Measurements from ENCODE around the gene MIF4GD.
"Not testable (repeated sequence)": the region's sequence is repeated elsewhere in the genome, so short reads cannot be mapped to it uniquely, and the experiment has no call there.

MIF4GD gene

DNA sequence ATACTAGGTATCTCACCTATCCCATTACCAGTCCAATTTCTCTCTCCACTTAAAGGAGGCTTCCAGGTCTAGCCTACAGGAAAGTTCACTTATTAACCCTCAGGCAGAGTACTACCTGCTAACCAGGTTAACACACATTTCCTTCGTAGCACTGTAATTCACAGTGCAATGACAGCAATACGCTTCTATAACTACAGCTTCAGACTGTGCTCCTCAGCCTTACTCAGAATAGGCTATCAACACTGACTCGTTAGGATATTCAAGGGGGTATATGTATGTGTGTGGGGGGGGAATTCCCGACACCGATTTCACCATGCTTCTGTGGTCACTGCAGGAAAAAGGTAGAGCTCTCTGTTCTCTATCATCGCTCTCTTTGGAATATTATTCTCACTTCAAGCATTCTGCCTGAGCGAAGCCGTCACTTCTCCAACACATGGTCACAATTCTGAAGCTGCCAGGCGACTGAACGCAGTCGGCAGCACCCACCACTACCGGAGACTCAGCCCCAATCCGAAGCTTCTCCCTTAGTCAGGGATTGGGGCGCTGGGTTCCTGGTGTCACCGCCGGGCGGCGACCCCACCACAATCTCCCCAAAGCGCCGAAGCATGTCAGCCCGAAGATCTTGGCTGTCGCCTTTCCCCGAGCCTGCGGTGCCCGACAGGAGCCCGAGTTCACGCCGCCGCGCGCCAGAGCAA is 10.2 kb downstream of the MIF4GD start:
- DNase-seq (ENCODE audit: low spot score in 2 of 2): no peak
- H3K36me3 Mint-ChIP-seq: peaks cover 4% of the 10 kb centered on the region
- H3K4me3 Mint-ChIP-seq: peak overlapping the region; percentile 94

DNA sequence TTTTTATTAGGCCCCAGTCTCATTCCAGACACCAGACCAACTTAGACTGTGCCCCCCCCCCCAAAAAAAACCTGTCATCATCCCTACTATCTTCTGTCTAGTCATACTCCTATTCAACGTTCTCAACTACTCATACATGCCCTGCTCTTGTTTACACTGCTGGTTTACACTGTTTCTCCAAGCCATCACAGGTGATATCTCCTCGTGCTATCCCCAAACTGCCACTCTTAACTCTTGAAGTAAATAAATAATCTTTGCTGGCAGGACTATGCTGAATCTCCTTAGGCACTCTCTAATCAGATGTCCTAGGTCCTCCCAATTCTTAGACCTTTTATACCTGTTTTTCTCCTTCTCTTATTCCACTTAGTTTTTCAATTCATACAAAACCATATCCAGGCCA is 13.8 kb downstream of the MIF4GD start:
- not testable (repeated sequence) for H3K9me3 Mint-ChIP-seq; H3K4me3 Mint-ChIP-seq; H3K27me3 Mint-ChIP-seq; ATAC-seq (ENCODE audit: low read depth); H3K36me3 Mint-ChIP-seq; DNase-seq (ENCODE audit: low spot score in 2 of 2)
- H3K4me1 Mint-ChIP-seq: peaks cover 57% of the 10 kb centered on the region
- peak overlapping the region; percentile 86 for H3K27ac Mint-ChIP-seq

More for the DNA sequence above, 10.2 kb downstream of the MIF4GD start:
- Mint-ChIP-seq H3K4me1 (peaks cover 40% of the 10 kb centered on the region), H3K27ac (peak overlapping the region; percentile 100), H3K9me3 (no peaks in the 10 kb centered on the region), H3K27me3 (no peaks in the 10 kb centered on the region)
- ATAC-seq (ENCODE audit: low read depth): peak; percentile 20

DNA sequence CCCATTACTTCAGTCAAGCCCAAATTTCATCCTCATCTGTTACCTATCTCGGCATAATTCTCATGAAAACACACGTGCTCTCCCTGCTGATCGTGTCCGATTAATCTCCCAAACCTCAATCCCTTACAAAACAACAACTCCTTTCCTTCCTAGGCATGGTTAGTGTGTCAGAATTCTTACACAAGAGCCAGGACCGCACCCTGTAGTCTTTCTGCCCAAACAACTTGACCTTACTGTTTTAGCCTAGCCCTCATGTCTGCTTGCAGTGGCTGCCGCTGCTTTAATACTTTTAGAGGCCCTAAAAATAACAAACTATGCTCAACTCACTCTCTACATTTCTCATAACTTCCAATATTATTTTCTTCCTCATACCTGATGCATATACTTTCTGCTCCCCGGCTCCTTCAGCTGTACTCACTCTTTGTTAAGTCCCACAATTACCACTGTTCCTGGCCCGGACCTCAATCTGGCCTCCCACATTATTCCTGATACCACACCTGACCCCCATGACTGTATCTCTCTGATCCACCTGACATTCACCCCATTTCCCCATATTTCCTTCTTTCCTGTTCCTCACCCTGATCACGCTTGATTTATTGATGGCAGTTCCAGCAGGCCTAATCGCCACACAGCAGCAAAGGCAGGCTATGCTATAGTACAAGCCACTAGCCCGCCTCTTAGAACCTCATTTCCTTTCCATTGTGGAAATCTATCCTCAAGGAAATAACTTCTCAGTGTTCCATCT is 14.9 kb downstream of the MIF4GD start:
- not testable (repeated sequence) for H3K4me3 Mint-ChIP-seq; H3K9me3 Mint-ChIP-seq; H3K27me3 Mint-ChIP-seq; H3K36me3 Mint-ChIP-seq; ATAC-seq (ENCODE audit: low read depth); DNase-seq (ENCODE audit: low spot score in 2 of 2)
- H3K27ac Mint-ChIP-seq: peak overlapping the region; percentile 86
- H3K4me1 Mint-ChIP-seq: peaks cover 62% of the 10 kb centered on the region

DNA sequence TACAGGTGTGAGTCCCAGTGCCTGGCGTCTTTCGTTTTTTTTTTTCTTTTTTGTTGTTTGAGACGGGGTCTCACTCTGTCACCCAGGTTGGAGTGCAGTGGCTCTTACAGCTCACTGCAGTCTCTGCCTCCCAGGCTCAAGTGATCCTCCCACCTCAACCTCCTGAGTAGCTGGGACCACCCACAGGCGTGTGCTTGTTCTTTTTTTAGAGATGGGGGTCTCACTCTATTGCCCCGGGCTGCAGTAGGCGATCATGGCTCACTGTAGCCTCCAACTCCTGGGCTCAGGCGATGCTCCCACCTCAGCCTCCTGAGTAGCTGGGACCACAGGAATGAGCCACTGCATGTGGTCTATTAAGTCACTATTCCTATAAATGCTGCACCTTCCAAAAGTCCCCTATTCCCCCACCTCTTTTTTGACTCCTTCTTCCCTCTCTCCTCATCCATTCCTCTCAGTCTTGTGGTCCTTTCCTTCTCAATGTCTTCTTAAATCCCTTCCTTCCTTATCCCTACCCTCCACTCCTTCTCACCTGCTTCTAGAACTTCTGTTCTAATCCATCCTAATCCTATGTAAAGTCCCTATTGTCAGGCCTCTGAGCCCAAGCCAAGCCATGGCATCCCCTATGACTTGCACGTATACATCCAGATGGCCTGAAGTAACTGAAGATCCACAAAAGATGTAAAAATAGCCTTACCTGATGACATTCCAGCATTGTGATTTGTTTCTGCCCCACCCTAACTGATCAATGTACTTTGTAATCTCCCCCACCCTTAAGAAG is 18.8 kb downstream of the MIF4GD start:
- H3K4me1 Mint-ChIP-seq: peaks cover 49% of the 10 kb centered on the region
- H3K36me3 Mint-ChIP-seq: no peaks in the 10 kb centered on the region
- DNase-seq (ENCODE audit: low spot score in 2 of 2) (no peak), ATAC-seq (ENCODE audit: low read depth) (no peak)
- no peaks in the 10 kb centered on the region for H3K27me3 Mint-ChIP-seq
- H3K9me3 Mint-ChIP-seq: no peaks in the 10 kb centered on the region
- H3K4me3 Mint-ChIP-seq: peak overlapping the region; percentile 37
- H3K27ac Mint-ChIP-seq: peak overlapping the region; percentile 54

DNA sequence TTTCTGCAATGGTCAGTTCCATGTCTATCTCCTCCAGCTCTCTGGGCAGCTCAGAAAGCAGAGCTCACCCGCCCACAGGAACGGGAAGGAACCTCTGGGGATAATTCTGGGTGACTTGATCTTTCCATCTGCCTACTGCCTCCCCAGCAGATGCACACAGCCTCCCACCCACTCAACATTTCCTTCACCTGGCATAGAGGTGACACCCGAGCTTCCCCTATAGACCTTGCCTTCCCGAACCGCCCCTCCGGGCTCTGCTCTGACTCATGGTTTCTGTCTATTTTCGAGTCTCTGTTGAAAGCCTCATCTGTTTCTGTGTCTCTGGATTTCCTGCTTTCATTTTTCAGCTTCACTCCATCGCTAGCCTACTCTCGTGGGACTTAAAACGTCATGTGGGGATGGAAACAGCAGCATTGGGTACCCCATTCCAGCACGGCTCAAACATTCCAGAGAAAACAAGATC is 21.0 kb downstream of the MIF4GD start:
- Mint-ChIP-seq H3K9me3 (no peaks in the 10 kb centered on the region), H3K4me1 (peaks cover 42% of the 10 kb centered on the region), H3K36me3 (peaks cover 3% of the 10 kb centered on the region), H3K27me3 (no peaks in the 10 kb centered on the region), H3K4me3 (peak overlapping the region; percentile 75), H3K27ac (peak overlapping the region; percentile 91)
- DNase-seq (ENCODE audit: low spot score in 2 of 2) (no peak), ATAC-seq (ENCODE audit: low read depth) (peak; percentile 72)

DNA sequence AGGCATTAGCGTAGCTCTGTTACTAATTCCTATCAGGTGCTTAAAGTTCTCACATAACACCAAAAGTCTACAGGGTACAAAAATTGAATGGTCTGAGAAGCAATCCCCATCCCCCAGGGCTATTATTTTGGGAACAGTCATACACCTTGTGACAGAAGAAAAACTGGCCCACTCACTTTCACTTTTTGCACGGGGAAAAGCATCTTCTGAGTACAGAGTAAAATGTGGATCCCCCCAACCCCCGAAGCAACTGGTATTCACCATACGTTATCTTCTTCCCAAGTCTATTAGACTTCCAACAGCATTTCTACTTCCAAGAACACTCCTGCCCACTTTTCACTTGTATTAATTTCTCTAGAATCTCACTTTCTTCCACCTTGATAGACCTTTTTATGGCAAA is 21.5 kb downstream of the MIF4GD start:
- H3K4me1 Mint-ChIP-seq: peaks cover 44% of the 10 kb centered on the region
- no peak for ATAC-seq (ENCODE audit: low read depth)

DNA sequence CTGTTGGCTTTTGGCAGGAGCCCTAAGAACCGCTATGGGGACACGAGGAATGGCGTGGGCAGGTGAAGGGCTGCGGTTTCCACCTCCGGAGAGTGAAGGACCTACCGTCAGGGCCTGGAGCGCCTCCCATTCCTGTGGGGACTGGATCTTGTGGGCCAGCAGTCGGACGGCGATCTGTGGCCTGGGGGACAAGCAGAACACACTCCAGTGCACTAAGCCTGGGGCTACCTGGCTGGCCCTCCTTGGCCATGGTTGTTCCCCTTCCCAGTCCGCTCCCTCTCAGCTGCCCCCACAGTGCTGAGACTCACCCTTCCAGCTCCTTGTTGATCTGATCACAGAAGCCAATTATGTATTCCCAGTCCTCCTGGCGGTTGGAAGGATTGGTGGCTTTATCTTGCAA is 24.6 kb downstream of the MIF4GD start:
- peaks cover 11% of the 10 kb centered on the region for H3K36me3 Mint-ChIP-seq
- H3K27me3 Mint-ChIP-seq: no peaks in the 10 kb centered on the region
- H3K4me3 Mint-ChIP-seq: no peak overlapping the region
- no peak for DNase-seq (ENCODE audit: low spot score in 2 of 2)
- ATAC-seq (ENCODE audit: low read depth): no peak
- H3K4me1 Mint-ChIP-seq: peaks cover 47% of the 10 kb centered on the region
- H3K27ac Mint-ChIP-seq: peak overlapping the region; percentile 97
- no peaks in the 10 kb centered on the region for H3K9me3 Mint-ChIP-seq

More for the DNA sequence above, 21.5 kb downstream of the MIF4GD start:
- H3K27ac Mint-ChIP-seq: peak overlapping the region; percentile 91
- peak overlapping the region; percentile 75 for H3K4me3 Mint-ChIP-seq
- peaks cover 3% of the 10 kb centered on the region for H3K36me3 Mint-ChIP-seq
- no peak for DNase-seq (ENCODE audit: low spot score in 2 of 2)
- H3K27me3 Mint-ChIP-seq: no peaks in the 10 kb centered on the region
- no peaks in the 10 kb centered on the region for H3K9me3 Mint-ChIP-seq

DNA sequence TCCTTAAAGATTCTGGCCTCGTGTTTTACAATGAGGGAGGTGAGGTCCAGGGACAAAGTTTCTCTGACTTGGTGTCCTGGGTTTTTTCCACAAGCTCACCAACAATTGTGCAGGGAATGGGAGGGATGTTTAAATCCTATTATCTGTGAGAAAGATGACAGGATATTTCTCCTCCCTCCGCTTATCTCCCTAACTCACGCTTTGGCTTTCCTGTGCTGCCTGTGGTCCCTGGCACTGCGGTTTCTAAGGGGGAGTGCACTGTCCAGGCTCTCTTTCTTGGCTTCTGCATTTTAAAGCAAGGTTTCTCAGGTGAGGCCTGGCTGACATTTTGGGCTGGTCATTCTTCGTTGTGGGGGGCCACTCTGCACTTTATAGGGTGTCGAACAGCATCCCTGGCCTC is 26.0 kb downstream of the MIF4GD start:
- Mint-ChIP-seq H3K27ac (peak overlapping the region; percentile 97), H3K27me3 (no peaks in the 10 kb centered on the region), H3K9me3 (no peaks in the 10 kb centered on the region), H3K36me3 (peaks cover 15% of the 10 kb centered on the region), H3K4me3 (peak overlapping the region; percentile 74), H3K4me1 (peaks cover 46% of the 10 kb centered on the region)
- DNase-seq (ENCODE audit: low spot score in 2 of 2) (no peak), ATAC-seq (ENCODE audit: low read depth) (no peak)

DNA sequence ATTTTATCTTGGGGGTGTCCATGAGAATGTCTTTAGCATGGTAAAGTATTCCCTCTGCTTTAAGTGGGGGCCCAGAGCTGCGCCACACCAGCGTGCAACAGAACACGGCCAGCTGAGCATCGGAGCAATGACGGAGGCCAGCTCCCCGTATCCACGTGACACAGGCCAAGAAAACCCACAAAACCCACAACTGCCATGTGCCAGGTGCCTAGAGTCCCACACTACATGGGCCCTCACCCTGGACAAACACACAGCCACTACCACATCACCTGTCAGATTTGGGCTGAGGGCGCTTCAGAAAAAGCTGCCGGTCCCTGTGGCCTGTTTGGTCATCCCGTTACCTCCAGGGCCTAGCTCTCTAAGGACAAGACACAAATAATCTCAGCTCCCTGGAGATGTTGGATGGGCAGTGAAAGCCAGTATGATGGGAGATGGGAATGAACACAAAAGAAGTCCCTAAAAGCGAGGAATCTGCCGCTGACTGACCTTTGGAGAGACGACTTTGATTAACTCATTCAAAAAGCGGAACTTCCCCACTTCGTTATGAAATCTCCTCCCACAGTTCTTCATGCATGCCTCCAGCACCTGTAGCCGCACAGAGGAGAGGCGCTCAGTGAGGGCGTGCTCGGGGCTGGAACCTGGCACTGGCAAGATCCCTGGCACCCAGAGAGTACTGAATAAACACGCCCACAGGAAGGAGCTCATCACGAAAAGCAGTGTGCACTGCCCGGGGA is 26.7 kb downstream of the MIF4GD start:
- Mint-ChIP-seq H3K4me3 (peak overlapping the region; percentile 74), H3K4me1 (peaks cover 41% of the 10 kb centered on the region), H3K36me3 (peaks cover 15% of the 10 kb centered on the region), H3K27ac (peak overlapping the region; percentile 97), H3K9me3 (no peaks in the 10 kb centered on the region), H3K27me3 (no peaks in the 10 kb centered on the region)
- DNase-seq (ENCODE audit: low spot score in 2 of 2) (peak; percentile 47 to 69), ATAC-seq (ENCODE audit: low read depth) (peak; percentile 63)

DNA sequence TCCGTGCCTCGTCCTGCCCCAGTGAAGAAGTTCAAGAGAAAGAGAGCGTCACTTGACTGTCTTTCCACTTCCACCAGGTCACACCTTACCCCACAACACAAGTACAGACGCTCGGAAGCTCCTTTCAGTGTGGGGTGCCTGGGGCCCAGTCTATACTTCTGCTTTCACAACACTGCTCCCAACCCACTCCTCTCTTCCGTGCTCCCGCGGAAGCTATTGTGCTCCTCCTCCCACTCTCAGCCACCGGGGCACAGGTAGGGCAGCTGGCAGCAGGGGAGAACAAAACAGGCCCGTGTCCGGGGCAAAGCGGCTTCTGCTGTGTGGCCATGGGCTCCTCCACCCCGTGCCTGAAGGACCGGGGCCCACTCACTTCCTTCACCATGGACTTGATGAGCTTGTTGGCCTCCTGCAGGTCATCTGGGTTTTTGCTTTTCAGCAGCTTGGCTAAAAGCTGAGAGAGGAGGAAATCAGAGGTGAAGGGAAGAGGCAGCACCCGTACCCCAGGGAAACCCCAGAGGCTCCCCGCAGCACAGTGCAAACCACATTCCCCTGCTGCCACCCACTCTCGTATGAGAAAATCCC is 28.5 kb downstream of the MIF4GD start:
- peak; percentile 59 to 72 for DNase-seq (ENCODE audit: low spot score in 2 of 2)
- H3K4me3 Mint-ChIP-seq: peak overlapping the region; percentile 42

DNA sequence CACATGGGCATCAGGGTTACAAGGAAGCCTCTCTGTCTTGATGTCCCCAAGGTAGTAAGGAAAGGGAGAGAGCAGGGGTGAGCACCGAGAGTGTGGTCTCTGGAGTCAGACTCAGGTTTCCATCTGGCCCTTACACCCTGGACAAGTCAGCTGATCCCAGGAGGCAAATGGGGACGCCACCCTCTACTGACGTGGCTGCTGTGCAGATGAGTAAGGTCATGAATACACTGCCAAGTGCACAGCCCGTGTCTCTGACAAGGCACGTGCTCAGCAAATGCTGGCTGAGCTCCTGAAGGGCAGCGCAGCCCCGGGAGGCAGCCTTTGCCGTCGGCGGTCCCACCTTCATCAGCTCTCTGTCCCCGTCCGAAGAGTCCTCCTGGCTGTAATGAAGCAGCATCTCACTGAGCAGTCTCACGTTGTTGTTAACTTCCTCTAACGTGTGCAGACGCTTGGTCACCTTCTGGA is 29.0 kb downstream of the MIF4GD start:
- peaks cover 45% of the 10 kb centered on the region for H3K4me1 Mint-ChIP-seq
- peak in 1 of 2 donors; percentile 50 for DNase-seq (ENCODE audit: low spot score in 2 of 2)
- peak overlapping the region; percentile 47 for H3K4me3 Mint-ChIP-seq
- peak; percentile 10 for ATAC-seq (ENCODE audit: low read depth)
- H3K27ac Mint-ChIP-seq: peak overlapping the region; percentile 97
- H3K36me3 Mint-ChIP-seq: peaks cover 19% of the 10 kb centered on the region
- H3K27me3 Mint-ChIP-seq: no peaks in the 10 kb centered on the region
- no peaks in the 10 kb centered on the region for H3K9me3 Mint-ChIP-seq

More for the DNA sequence above, 28.5 kb downstream of the MIF4GD start:
- Mint-ChIP-seq H3K9me3 (no peaks in the 10 kb centered on the region), H3K36me3 (peaks cover 19% of the 10 kb centered on the region), H3K4me1 (peaks cover 45% of the 10 kb centered on the region), H3K27ac (peak overlapping the region; percentile 97), H3K27me3 (no peaks in the 10 kb centered on the region)
- ATAC-seq (ENCODE audit: low read depth): peak; percentile 78

DNA sequence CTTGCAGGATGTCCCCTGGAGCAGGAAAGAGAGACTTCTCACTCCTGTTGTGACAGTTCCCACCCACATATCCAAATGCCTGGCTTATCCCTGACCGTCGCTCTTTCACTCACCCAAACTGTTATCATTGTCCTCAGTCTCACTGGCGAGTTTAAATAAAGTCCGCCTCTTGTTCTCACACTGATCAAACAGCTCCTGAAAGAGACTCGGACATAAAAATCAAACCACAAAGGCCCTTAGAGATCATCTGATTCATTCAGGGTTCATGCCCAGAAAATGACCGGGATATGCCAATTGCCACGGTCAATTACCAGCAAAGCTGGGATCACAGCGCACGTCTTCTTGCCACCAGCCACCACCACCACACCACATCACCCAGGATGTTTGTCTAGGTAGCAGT is 29.5 kb downstream of the MIF4GD start:
- ATAC-seq (ENCODE audit: low read depth) (no peak), DNase-seq (ENCODE audit: low spot score in 2 of 2) (no peak)
- H3K4me1 Mint-ChIP-seq: peaks cover 45% of the 10 kb centered on the region
- H3K9me3 Mint-ChIP-seq: no peaks in the 10 kb centered on the region
- peak overlapping the region; percentile 47 for H3K4me3 Mint-ChIP-seq
- peak overlapping the region; percentile 97 for H3K27ac Mint-ChIP-seq
- peaks cover 22% of the 10 kb centered on the region for H3K36me3 Mint-ChIP-seq
- no peaks in the 10 kb centered on the region for H3K27me3 Mint-ChIP-seq

DNA sequence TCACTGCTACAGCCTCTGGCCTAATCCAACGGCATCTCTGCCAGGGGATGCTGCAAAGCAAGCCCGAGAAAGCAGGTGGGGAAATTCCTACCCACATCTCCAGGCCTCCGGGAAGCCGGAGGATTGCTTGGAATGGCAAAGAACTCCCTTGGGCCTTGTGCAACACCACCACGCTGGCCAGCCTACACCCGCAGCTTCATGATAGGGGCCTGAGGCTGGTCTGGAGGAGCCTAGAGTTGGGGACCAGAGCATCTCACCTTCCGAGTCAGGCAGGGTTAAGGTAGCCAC is 29.9 kb downstream of the MIF4GD start:
- ATAC-seq (ENCODE audit: low read depth) (no peak), DNase-seq (ENCODE audit: low spot score in 2 of 2) (no peak)
- Mint-ChIP-seq H3K36me3 (peaks cover 20% of the 10 kb centered on the region), H3K4me1 (peaks cover 44% of the 10 kb centered on the region), H3K27me3 (no peaks in the 10 kb centered on the region), H3K4me3 (no peak overlapping the region), H3K27ac (peak overlapping the region; percentile 97), H3K9me3 (no peaks in the 10 kb centered on the region)

All from memory B cell (primary cell).